Aorta (tissue), 5 donors: Measurements from ENCODE around the gene RMND1. TPM values are rescaled to one million over a fixed set of nuclear protein-coding genes. Genes with fewer than 3 reads are reported as not detected.
A peak's percentile ranks its signal among the peaks of the same experiment; 100 is the strongest.

ENCODE experiments used
- ATAC-seq: fragments of 200-7000 bp; cut with Tn5 transposase; one replicate; pipeline ENCODE4 v1.9.1; 2022; ENCODE audit warnings: moderate library complexity; ENCODE audit not compliant: low FRiP score
- DNase-seq, 2 donors: peaks; one replicate each; pipeline ENCODE4 v3.0.0-alpha.2; 2020
- H3K27ac ChIP-seq, 2 donors: one replicate each; pipeline ENCODE4 v1.5.1; 2013; ENCODE audit warnings: low read length in 2 of 2, mild to moderate bottlenecking in 2 of 2, moderate library complexity in 2 of 2, control low read depth in 1 of 2, inconsistent platforms in 1 of 2, low read depth in 1 of 2
- H3K27me3 ChIP-seq, 2 donors: one replicate each; pipeline ENCODE4 v1.6.1; 2013; ENCODE audit warnings: control low read depth in 1 of 2, low read length in 1 of 2, mild to moderate bottlenecking in 1 of 2, moderate library complexity in 1 of 2; ENCODE audit not compliant: insufficient read depth in 2 of 2, control insufficient read depth in 1 of 2
- H3K36me3 ChIP-seq, 2 donors: one replicate each; pipeline ENCODE4 v1.6.1; 2013; ENCODE audit warnings: control low read depth in 1 of 2, low read length in 1 of 2, mild to moderate bottlenecking in 1 of 2; ENCODE audit not compliant: insufficient read depth in 2 of 2, control insufficient read depth in 1 of 2
- H3K4me1 ChIP-seq, 2 donors: one replicate each; pipeline ENCODE4 v1.6.1; 2013; ENCODE audit warnings: low read length in 2 of 2, control low read depth in 1 of 2, mild to moderate bottlenecking in 1 of 2, moderate library complexity in 1 of 2; ENCODE audit not compliant: insufficient read depth in 2 of 2, control insufficient read depth in 1 of 2
- H3K4me3 ChIP-seq, 2 donors: one replicate each; pipeline ENCODE4 v1.5.1; 2013; ENCODE audit warnings: low read length in 2 of 2, control low read depth in 1 of 2, mild to moderate bottlenecking in 1 of 2
- H3K9me3 ChIP-seq: one replicate; pipeline ENCODE4 v1.6.1; 2013; ENCODE audit warnings: mild to moderate bottlenecking, low read length; ENCODE audit not compliant: control insufficient read depth
- WGBS, 2 donors: extraction: QIAGEN DNeasy Blood & Tissue Kit; methylation state at CpG; one replicate each; pipeline ENCODE4 v1.1.7; 2013; 5-methylcytosine and 5-hydroxymethylcytosine counted together
- intact Hi-C, 2 donors: fragments of 100-400 bp; cut with DNase I; formaldehyde crosslinking; loops; one replicate each; pipeline versions ENCODE4 v1.14.2 to v1.15.0; 2022
- polyA plus RNA-seq, 2 donors: library from polyadenylated mRNA; stranded (reverse); fragments of 200-250 nt; gene quantifications; one replicate each; pipeline ENCODE4 v1.2.3, GENCODE V29; 2013
- total RNA-seq, 2 donors: library from RNA; stranded (reverse); fragmentation: NEBNext Ultra II Directional; extraction: Animal tissue kit (Norgen Biotek cat#: 25700); gene quantifications; one replicate each; pipeline ENCODE4 v1.2.1, GENCODE V29; 2021
- donor health status: healthy with polysubstance abuse.
- donor health status: Bipolar disorder and iron deficiency.
- donor health status: DM: no; HTN: no; CAD: no.
- donor health status: DM: no; HTN: no; CAD: no.
- donor health status: DM: yes; HTN: yes; CAD: no.

RMND1 gene
- total and polyA plus RNA-seq, 4 donors, result 12.9 to 24.4 (median 21.4) TPM

- DNase-seq (no peak), ATAC-seq (no peak)
- WGBS, 2 donors, result 77% methylated on average over 4 of the region's 4 CpGs
- Histone ChIP-seq H3K9me3 (no peaks in the 10 kb centered on the region), H3K4me3 (no peak overlapping the region), H3K4me1 (peaks cover 0 to 2% of the 10 kb centered on the region in 2 donors), H3K27me3 (no peaks in the 10 kb centered on the region), H3K36me3 (peaks cover 2 to 4% of the 10 kb centered on the region in 2 donors), H3K27ac (no peak overlapping the region)
- intact Hi-C loops, result no loop called here
These were observed 48.0 kb downstream of the RMND1 start for GRCh38 chr6:151403919-151404308.

GRCh38 chr6:151402228-151402627 is 49.7 kb downstream of the RMND1 start:
- Histone ChIP-seq H3K4me3 (no peak overlapping the region), H3K9me3 (no peaks in the 10 kb centered on the region), H3K27ac (no peak overlapping the region), H3K27me3 (no peaks in the 10 kb centered on the region), H3K36me3 (peaks cover 0 to 2% of the 10 kb centered on the region in 2 donors), H3K4me1 (peaks cover 2% of the 10 kb centered on the region in 2 donors)
- intact Hi-C loops, result no loop called here
- WGBS, 2 donors, result 95 to 96% methylated on average over 1 of the region's 1 CpG
- no peak for DNase-seq
- ATAC-seq, result no peak

GRCh38 chr6:151400473-151400872 is 51.5 kb downstream of the RMND1 start:
- H3K27me3 ChIP-seq, result no peaks in the 10 kb centered on the region
- ATAC-seq (no peak), DNase-seq (no peak)
- no peak overlapping the region for H3K27ac ChIP-seq
- 68 to 78% methylated on average over 6 of the region's 6 CpGs for WGBS, 2 donors
- H3K9me3 ChIP-seq, result no peaks in the 10 kb centered on the region
- H3K36me3 ChIP-seq, result peaks cover 0 to 2% of the 10 kb centered on the region in 2 donors
- no peak overlapping the region for H3K4me3 ChIP-seq
- intact Hi-C loops, result no loop called here
- H3K4me1 ChIP-seq, result peaks cover 2 to 3% of the 10 kb centered on the region in 2 donors

GRCh38 chr6:151399679-151400078 is 52.2 kb downstream of the RMND1 start:
- Histone ChIP-seq H3K27me3 (no peaks in the 10 kb centered on the region), H3K4me1 (peaks cover 2 to 7% of the 10 kb centered on the region in 2 donors), H3K36me3 (peaks cover 0 to 2% of the 10 kb centered on the region in 2 donors), H3K9me3 (no peaks in the 10 kb centered on the region), H3K4me3 (no peak overlapping the region), H3K27ac (no peak overlapping the region)
- intact Hi-C loops, result no loop called here
- 91 to 92% methylated on average over 3 of the region's 3 CpGs for WGBS, 2 donors
- DNase-seq (no peak), ATAC-seq (no peak)

- 22 to 25% methylated on average over 4 of the region's 4 CpGs for WGBS, 2 donors
- ATAC-seq, result no peak
- intact Hi-C loops, result no loop called here
- no peak for DNase-seq
- Histone ChIP-seq H3K4me3 (no peak overlapping the region), H3K27me3 (no peaks in the 10 kb centered on the region), H3K9me3 (no peaks in the 10 kb centered on the region), H3K4me1 (peaks cover 2 to 18% of the 10 kb centered on the region in 2 donors), H3K27ac (no peak overlapping the region), H3K36me3 (no peaks in the 10 kb centered on the region)
These were observed 58.5 kb downstream of the RMND1 start for GRCh38 chr6:151393410-151393809.

GRCh38 chr6:151392427-151392826 is 59.5 kb downstream of the RMND1 start:
- intact Hi-C loops, result no loop called here
- Histone ChIP-seq H3K9me3 (no peaks in the 10 kb centered on the region), H3K4me3 (peak overlapping the region in 1 of 2 donors; percentile 99), H3K27me3 (no peaks in the 10 kb centered on the region), H3K36me3 (no peaks in the 10 kb centered on the region), H3K4me1 (peaks cover 2 to 18% of the 10 kb centered on the region in 2 donors), H3K27ac (no peak overlapping the region)
- DNase-seq, result no peak
- WGBS, 2 donors, result 1% methylated on average over 3 of the region's 3 CpGs
- ATAC-seq, result no peak

GRCh38 chr6:151391471-151392413 is 60.2 kb downstream of the RMND1 start, which contains the start of gene ZBTB2:
Gene ZBTB2 (minus strand): TSS chr6:151391559. CDS start chr6:151373637, 17,922 bp downstream.
- DNase-seq (peak; percentile 80 to 90), ATAC-seq (peak; percentile 2)
- intact Hi-C loops, result loop anchor here in 1 of 2 donors (2.0 kb wide), 1 partner anchor 61 kb away; the partner anchor contains the start of gene RMND1
- peaks cover 2 to 15% of the 10 kb centered on the region in 2 donors for H3K4me1 ChIP-seq
- H3K27me3 ChIP-seq, result no peaks in the 10 kb centered on the region
- H3K36me3 ChIP-seq, result no peaks in the 10 kb centered on the region
- H3K4me3 ChIP-seq, result peak within 1 kb of the TSS; percentile 95 to 99
- H3K27ac ChIP-seq, result peak within 1 kb of the TSS; percentile 98
- H3K9me3 ChIP-seq, result no peaks in the 10 kb centered on the region
- WGBS, 2 donors, result 1 to 2% methylated on average over 38 to 57 of the region's 57 CpGs

GRCh38 chr6:151390851-151391470 is 61.0 kb downstream of the RMND1 start:
- peak; percentile 86 to 96 for DNase-seq
- no peaks in the 10 kb centered on the region for H3K27me3 ChIP-seq
- no peaks in the 10 kb centered on the region for H3K9me3 ChIP-seq
- peaks cover 2 to 15% of the 10 kb centered on the region in 2 donors for H3K4me1 ChIP-seq
- no peaks in the 10 kb centered on the region for H3K36me3 ChIP-seq
- intact Hi-C loops, result loop anchor here in 1 of 2 donors (2.0 kb wide), 1 partner anchor 62 kb away; the partner anchor contains the start of gene RMND1
- ATAC-seq, result peak; percentile 60
- 1 to 2% methylated on average over 37 to 77 of the region's 78 CpGs for WGBS, 2 donors
- peak overlapping the region; percentile 98 for H3K27ac ChIP-seq
- H3K4me3 ChIP-seq, result peak overlapping the region; percentile 95 to 99
